ENCODE results near the gene CREBL2. TPM values are rescaled to one million over a fixed set of nuclear protein-coding genes. Genes with fewer than 3 reads are reported as not detected.

Gene CREBL2
- total RNA-seq, 1 donor from 2014 or later: 26.9 TPM

DNA sequence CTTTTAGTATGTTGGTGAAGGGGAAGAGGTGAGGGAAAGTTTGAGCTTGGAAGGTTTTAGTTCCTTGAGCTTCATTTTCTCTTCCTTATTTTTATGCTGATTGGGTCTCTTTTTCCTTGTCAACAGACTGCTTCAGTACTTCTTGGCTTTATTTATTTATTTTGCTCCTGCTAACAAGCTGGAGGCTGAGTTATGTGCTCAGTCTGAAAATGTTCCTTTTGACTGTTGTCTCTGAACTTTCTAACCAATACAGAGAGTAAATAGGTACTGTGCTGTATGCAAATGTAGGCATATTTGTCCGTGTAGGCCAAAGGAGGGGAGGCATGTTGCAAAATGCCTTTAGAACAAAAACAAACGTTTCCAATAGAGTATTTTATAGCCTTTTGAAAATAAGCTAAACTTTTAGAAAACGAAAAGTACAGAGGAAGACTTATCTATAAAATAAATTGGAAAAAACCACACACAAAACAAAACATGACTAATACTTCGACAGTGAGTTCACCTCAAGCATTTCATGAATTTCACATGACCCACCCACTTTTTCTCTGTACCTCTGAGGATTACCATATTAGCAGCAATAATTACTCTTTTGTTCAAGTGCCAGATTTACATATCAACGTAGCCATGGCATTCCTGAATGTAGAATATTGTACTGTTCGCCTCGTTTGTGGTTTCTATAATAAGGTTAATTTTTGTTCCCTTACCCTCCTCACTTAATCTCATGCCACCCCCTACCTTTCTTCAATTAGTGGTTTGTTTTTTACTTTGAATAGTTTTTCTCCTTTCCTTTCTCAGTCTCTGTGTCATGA, 4.7 kb upstream of the CREBL2 start:
- Mint-ChIP-seq H3K27me3 (ENCODE audit: unreplicated experiment) (peaks cover 4% of the 10 kb centered on the region), H3K27ac (ENCODE audit: unreplicated experiment) (no peak overlapping the region), H3K9me3 (ENCODE audit: unreplicated experiment) (no peaks in the 10 kb centered on the region), H3K4me1 (ENCODE audit: unreplicated experiment) (peaks cover 3% of the 10 kb centered on the region), H3K36me3 (ENCODE audit: low read depth, unreplicated experiment) (no peaks in the 10 kb centered on the region), H3K4me3 (ENCODE audit: unreplicated experiment) (no peak overlapping the region)
- no peak for DNase-seq (ENCODE audit: low spot score)
- TF ChIP-seq CTCF (IDR thresholded peaks at IDR 0.05; ENCODE audit: unreplicated experiment): no peak

GRCh38 chr12:12608557-12608957, 3.1 kb upstream of the CREBL2 start:
- Mint-ChIP-seq H3K4me1 (ENCODE audit: unreplicated experiment) (peaks cover 14% of the 10 kb centered on the region), H3K27me3 (ENCODE audit: unreplicated experiment) (peaks cover 8% of the 10 kb centered on the region), H3K27ac (ENCODE audit: unreplicated experiment) (no peak overlapping the region), H3K36me3 (ENCODE audit: low read depth, unreplicated experiment) (peaks cover 6% of the 10 kb centered on the region), H3K9me3 (ENCODE audit: unreplicated experiment) (no peaks in the 10 kb centered on the region), H3K4me3 (ENCODE audit: unreplicated experiment) (no peak overlapping the region)
- TF ChIP-seq CTCF (IDR thresholded peaks at IDR 0.05; ENCODE audit: unreplicated experiment): no peak
- no peak for DNase-seq (ENCODE audit: low spot score)

DNA sequence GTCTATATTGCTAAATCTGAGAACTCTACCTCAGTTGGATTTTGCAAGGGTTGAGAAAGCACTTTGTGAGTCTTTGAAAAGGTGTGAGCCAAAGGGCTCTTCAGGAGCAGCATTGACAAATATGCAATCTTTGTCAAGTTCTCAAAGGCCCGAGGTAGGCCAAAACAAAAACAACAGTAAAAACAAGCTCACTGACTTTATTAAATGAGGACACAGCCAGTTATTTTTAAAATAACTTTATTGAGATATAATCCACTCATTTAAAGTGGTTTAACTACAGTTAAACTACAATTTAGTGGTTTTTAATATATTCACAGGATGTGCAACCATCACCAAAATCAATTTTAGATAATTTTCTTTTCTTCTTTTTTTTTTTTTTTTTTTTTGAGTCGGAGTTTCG, 2.0 kb upstream of the CREBL2 start:
- no peak overlapping the region for H3K4me3 Mint-ChIP-seq (ENCODE audit: unreplicated experiment)

GRCh38 chr12:12610711-12611110, 965 bp upstream of the CREBL2 start:
- peaks cover 8% of the 10 kb centered on the region for H3K36me3 Mint-ChIP-seq (ENCODE audit: low read depth, unreplicated experiment)
- H3K4me3 Mint-ChIP-seq (ENCODE audit: unreplicated experiment): peak overlapping the region; percentile 98
- peaks cover 17% of the 10 kb centered on the region for H3K4me1 Mint-ChIP-seq (ENCODE audit: unreplicated experiment)
- DNase-seq (ENCODE audit: low spot score): no peak
- no peak for TF ChIP-seq CTCF (IDR thresholded peaks at IDR 0.05; ENCODE audit: unreplicated experiment)
- peak overlapping the region; percentile 83 for H3K27ac Mint-ChIP-seq (ENCODE audit: unreplicated experiment)
- no peaks in the 10 kb centered on the region for H3K9me3 Mint-ChIP-seq (ENCODE audit: unreplicated experiment)
- peaks cover 8% of the 10 kb centered on the region for H3K27me3 Mint-ChIP-seq (ENCODE audit: unreplicated experiment)

More for the DNA sequence above, 2.0 kb upstream of the CREBL2 start:
- peaks cover 8% of the 10 kb centered on the region for H3K27me3 Mint-ChIP-seq (ENCODE audit: unreplicated experiment)
- no peak for DNase-seq (ENCODE audit: low spot score)
- H3K4me1 Mint-ChIP-seq (ENCODE audit: unreplicated experiment): peaks cover 17% of the 10 kb centered on the region
- H3K9me3 Mint-ChIP-seq (ENCODE audit: unreplicated experiment): no peaks in the 10 kb centered on the region
- peaks cover 8% of the 10 kb centered on the region for H3K36me3 Mint-ChIP-seq (ENCODE audit: low read depth, unreplicated experiment)
- no peak overlapping the region for H3K27ac Mint-ChIP-seq (ENCODE audit: unreplicated experiment)
- no peak for TF ChIP-seq CTCF (IDR thresholded peaks at IDR 0.05; ENCODE audit: unreplicated experiment)

- Mint-ChIP-seq H3K4me1 (ENCODE audit: unreplicated experiment) (peaks cover 28% of the 10 kb centered on the region), H3K9me3 (ENCODE audit: unreplicated experiment) (no peaks in the 10 kb centered on the region), H3K36me3 (ENCODE audit: low read depth, unreplicated experiment) (peaks cover 21% of the 10 kb centered on the region), H3K27me3 (ENCODE audit: unreplicated experiment) (peaks cover 6% of the 10 kb centered on the region), H3K4me3 (ENCODE audit: unreplicated experiment) (peak overlapping the region; percentile 98), H3K27ac (ENCODE audit: unreplicated experiment) (peak overlapping the region; percentile 89)
- no peak for TF ChIP-seq CTCF (IDR thresholded peaks at IDR 0.05; ENCODE audit: unreplicated experiment)
- peak; percentile 29 for DNase-seq (ENCODE audit: low spot score)
These were observed 682 bp downstream of the CREBL2 start for GRCh38 chr12:12612358-12612757.
